ENCODE results near the gene C6orf52.
"Not testable (repeated sequence)": the region's sequence is repeated elsewhere in the genome, so short reads cannot be mapped to it uniquely, and the experiment has no call there.

The C6orf52 gene

DNA sequence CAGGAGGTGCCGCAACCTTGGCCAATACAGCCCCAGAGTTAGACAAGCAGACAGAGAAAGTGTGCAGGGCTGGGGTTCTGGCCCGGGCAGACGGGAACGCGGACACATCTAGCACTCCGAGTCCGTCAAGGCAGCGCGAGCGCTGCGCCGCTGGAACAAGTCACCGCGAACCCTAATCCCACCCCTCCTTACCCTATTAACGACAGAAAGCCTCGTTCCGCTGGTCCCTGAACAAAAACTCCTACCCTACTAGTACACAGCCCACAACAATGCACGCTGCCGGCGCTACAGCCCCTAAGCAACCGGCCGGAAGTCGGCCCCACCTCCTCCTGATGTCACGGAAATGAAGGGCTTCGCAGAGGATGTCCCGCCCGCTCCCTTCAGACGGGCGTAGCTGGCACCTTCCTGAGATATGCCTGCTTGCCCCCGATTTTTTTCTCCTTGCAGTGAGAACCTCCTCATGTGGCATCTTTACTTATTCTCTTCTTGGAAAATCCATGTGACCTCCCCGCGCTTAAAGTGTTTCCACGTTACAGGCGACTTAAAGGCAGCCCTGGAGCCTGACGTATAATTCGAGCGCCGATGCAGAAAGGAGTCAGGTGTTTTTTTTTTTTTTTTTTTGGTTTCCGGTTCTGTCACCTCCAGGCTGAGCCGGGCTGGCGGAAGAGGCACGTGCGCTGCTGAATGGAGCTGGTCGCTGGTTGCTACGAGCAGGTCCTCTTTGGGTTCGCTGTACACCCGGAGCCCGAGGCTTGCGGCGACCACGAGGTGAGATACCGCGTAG, at the start of gene C6orf52, which contains the start of gene PAK1IP1:
TSS of gene C6orf52 (minus strand) at position 315 of the 784 bp plus-strand sequence. CDS start 7,066 bp downstream, outside the sequence.
TSS of gene PAK1IP1 (plus strand) at position 671 of the 784 bp plus-strand sequence. CDS start at position 685, 14 bp downstream.
- peak within 1 kb of the TSS; percentile 78 for H3K27ac ChIP-seq
- TF ChIP-seq, protein P1, sequence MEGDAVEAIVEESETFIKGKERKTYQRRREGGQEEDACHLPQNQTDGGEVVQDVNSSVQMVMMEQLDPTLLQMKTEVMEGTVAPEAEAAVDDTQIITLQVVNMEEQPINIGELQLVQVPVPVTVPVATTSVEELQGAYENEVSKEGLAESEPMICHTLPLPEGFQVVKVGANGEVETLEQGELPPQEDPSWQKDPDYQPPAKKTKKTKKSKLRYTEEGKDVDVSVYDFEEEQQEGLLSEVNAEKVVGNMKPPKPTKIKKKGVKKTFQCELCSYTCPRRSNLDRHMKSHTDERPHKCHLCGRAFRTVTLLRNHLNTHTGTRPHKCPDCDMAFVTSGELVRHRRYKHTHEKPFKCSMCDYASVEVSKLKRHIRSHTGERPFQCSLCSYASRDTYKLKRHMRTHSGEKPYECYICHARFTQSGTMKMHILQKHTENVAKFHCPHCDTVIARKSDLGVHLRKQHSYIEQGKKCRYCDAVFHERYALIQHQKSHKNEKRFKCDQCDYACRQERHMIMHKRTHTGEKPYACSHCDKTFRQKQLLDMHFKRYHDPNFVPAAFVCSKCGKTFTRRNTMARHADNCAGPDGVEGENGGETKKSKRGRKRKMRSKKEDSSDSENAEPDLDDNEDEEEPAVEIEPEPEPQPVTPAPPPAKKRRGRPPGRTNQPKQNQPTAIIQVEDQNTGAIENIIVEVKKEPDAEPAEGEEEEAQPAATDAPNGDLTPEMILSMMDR (conservative IDR thresholded peaks at IDR 0.05): no peak

DNA sequence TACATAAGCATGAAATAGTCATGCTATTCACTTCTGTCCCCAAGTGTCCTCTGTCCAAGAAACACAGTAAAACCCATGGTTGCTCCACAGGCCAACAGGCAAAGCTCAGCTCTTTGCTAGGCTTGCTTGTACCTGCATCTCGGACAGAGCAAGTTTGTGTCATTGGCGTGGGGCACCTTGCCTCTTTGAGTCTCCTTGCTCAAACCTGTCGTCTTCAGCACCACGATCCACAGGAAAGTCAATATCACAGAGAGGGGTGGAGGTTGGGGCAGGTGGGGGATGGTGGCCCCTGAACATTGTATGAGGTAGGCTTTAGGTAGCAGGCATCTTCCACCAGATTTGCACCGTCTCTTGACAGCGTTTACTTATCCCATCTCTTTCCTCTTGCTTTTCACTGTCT, 49.1 kb upstream of the C6orf52 start:
- no peak overlapping the region for H3K27ac ChIP-seq
- TF ChIP-seq, protein P1 (conservative IDR thresholded peaks at IDR 0.05): no peak

DNA sequence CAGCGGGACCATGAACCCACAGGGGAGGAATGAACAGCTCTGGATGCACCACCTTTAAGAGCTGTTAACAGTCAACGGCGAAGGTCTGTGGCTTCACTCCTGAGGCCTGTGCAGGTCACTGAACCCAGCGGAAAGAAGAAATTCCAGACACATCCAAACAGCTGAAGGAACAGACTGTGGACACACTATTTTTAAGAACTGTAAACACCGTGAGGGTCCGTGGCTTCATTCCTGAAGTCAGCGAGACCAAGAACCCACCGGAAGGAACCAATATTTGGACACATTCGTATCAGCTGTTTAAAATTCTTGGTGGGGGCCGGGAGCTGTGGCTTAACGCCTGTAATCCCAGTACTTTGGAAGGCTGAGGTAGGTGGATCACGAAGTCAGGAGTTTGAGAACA, 47.8 kb upstream of the C6orf52 start:
- no peak overlapping the region for H3K27ac ChIP-seq
- TF ChIP-seq, protein P1 (conservative IDR thresholded peaks at IDR 0.05): no peak

DNA sequence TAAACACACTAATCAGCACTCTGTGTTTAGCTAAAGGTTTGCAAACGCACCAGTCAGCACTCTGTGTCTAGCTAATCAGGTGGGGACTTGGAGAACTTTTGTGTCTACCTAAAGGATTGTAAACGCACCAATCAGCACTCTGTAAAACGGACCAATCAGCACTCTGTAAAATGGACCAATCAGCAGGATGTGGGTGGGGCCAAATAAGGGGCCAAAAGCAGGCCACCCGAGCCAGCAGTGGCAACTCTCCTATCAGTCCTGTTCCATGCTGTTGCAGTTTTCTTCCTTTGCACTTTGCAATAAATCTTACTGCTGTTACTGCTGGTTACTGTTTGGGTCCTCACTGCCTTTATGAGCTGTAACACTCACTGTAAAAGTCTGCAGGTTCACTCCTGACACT, 47.2 kb upstream of the C6orf52 start:
- not testable (repeated sequence) for H3K27ac ChIP-seq

DNA sequence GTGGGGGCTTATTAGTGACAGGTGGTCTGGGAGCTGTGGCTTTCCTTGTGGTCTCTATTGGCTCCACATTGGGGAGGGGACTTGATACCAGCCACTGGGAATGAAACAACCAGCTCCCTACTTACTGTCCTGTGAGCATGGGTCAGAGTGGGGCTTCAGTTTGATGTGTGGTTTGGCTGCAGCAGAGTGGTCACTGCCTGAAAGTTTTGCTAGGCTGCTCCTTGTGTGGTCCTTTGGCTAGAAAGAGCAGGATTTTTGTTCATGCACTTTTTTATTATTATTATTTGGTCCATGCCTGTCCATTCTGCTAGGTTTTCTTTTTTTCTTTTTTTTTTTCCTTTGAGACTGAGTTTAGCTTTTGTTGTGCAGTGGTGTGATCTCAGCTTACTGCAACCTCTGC, 45.6 kb upstream of the C6orf52 start:
- H3K27ac ChIP-seq: no peak overlapping the region
- TF ChIP-seq, protein P1 (conservative IDR thresholded peaks at IDR 0.05): no peak

DNA sequence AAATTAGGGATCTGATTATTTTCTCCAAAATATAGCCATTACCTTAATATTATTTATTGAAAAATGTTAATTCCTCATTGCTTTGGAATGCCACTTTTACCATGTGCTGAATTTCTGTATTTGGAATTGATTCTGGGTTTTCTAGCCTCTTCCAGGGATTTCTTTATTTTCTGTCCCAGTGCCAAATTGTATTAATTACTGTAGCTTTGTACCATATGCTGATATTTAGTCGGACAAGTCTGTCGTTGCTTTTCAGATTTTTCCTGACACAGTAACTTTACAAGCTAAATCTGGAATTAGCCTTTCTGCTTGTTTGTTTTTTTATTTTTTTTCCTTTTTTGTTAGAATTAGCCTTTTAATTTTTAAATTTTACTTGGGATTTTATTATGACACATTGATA, 42.3 kb upstream of the C6orf52 start:
- no peak overlapping the region for H3K27ac ChIP-seq
- TF ChIP-seq, protein P1 (conservative IDR thresholded peaks at IDR 0.05): no peak

DNA sequence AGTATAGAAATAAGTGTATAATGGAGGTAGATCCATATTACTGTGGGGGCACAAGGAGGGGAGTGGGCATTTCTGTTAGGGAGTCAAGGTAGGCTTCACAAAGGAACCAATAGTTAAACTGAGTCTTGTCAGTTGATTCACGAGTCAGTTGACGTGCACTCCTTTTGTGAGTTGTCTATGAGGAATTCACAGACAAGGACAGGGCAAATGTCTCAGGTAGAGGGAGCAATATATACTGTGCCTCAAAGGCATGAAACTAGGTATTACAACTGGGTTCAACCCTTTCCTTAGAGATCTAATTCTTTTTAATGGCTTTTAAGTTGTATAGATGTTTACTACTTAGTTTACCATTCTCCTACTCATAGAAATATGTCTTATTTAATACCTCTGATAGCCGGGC, 39.4 kb upstream of the C6orf52 start:
- TF ChIP-seq, protein P1 (conservative IDR thresholded peaks at IDR 0.05): no peak
- H3K27ac ChIP-seq: no peak overlapping the region

DNA sequence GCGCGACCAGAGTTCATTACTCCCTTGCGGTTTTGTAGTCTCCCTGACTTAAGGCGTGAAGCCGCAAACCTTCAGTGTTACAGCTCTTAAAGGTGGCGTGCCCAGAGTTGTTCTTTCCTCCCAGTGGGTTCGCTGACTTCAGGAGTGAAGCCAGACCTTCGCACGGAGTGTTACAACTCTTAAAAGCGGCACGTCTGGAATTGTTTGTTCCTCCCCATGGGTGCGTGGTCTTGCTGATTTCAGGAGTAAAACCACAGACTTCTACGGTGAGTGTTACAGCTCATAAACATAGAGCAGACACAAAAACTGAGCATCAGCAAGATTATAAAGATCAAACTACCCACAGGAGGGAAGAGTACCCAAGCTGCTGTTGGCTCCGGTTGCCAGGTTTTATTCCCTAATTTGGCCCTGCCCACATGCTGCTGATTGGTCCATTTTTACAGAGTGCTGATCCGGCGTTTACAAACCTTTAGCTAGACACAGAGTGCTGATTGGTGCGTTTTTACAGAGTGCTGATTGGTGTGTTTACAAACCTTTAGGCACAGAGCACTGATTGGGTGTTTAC, 38.8 kb upstream of the C6orf52 start:
- no peak overlapping the region for H3K27ac ChIP-seq

More for the DNA sequence above, 38.8 kb upstream of the C6orf52 start:
- TF ChIP-seq, protein P1 (conservative IDR thresholded peaks at IDR 0.05): no peak
